Medulla oblongata (tissue), 1 donor: ENCODE data around the gene WIPF2.

ENCODE experiments used
- DNase-seq: peaks from one replicate; pipeline ENCODE4 v3.0.0-alpha.2; 2015; ENCODE audit errors: extremely low spot score

Gene WIPF2

GRCh38 chr17:40315206-40315605 lies 96.1 kb downstream of the WIPF2 start:
- no peak for DNase-seq

- DNase-seq = no peak
Measured at GRCh38 chr17:40315678-40316570, 96.8 kb downstream of the WIPF2 start.

- DNase-seq = no peak
Measured at GRCh38 chr17:40316571-40317344, 97.7 kb downstream of the WIPF2 start.

GRCh38 chr17:40317345-40317873 lies 98.3 kb downstream of the WIPF2 start:
- no peak for DNase-seq

GRCh38 chr17:40317880-40318829 lies 99.1 kb downstream of the WIPF2 start:
- peak; percentile 97 for DNase-seq

GRCh38 chr17:40318830-40319391 lies 99.8 kb downstream of the WIPF2 start:
- DNase-seq = no peak

- no peak for DNase-seq
Measured at GRCh38 chr17:40319651-40320540, 100.8 kb downstream of the WIPF2 start.

- no peak for DNase-seq
Measured at GRCh38 chr17:40320756-40321523, 101.8 kb downstream of the WIPF2 start.

- DNase-seq = no peak
Measured at GRCh38 chr17:40321524-40321929, 102.4 kb downstream of the WIPF2 start.

- DNase-seq = no peak
Measured at GRCh38 chr17:40321961-40322357, 102.9 kb downstream of the WIPF2 start.

GRCh38 chr17:40322358-40323315 lies 103.5 kb downstream of the WIPF2 start:
- peak; percentile 87 for DNase-seq

GRCh38 chr17:40323391-40324381 lies 104.6 kb downstream of the WIPF2 start:
- no peak for DNase-seq

- no peak for DNase-seq
Measured at GRCh38 chr17:40325156-40326013, 106.3 kb downstream of the WIPF2 start.

GRCh38 chr17:40326014-40326831 lies 107.1 kb downstream of the WIPF2 start:
- no peak for DNase-seq

- DNase-seq = no peak
Measured at GRCh38 chr17:40326832-40327199, 107.7 kb downstream of the WIPF2 start.
